HG03175 (cell line): ENCODE data around the gene PRKCI.
A peak's percentile ranks its signal among the peaks of the same experiment; 100 is the strongest.
"Not testable (repeated sequence)": the region's sequence is repeated elsewhere in the genome, so short reads cannot be mapped to it uniquely, and the experiment has no call there.

Source experiments
- ATAC-seq: cut with Tn5 transposase; IDR thresholded peaks from one replicate; pipeline ENCODE4 v1.9.1; 2021; ENCODE audit warnings: mild to moderate bottlenecking, moderate library complexity; ENCODE audit not compliant: unreplicated experiment

PRKCI gene

DNA sequence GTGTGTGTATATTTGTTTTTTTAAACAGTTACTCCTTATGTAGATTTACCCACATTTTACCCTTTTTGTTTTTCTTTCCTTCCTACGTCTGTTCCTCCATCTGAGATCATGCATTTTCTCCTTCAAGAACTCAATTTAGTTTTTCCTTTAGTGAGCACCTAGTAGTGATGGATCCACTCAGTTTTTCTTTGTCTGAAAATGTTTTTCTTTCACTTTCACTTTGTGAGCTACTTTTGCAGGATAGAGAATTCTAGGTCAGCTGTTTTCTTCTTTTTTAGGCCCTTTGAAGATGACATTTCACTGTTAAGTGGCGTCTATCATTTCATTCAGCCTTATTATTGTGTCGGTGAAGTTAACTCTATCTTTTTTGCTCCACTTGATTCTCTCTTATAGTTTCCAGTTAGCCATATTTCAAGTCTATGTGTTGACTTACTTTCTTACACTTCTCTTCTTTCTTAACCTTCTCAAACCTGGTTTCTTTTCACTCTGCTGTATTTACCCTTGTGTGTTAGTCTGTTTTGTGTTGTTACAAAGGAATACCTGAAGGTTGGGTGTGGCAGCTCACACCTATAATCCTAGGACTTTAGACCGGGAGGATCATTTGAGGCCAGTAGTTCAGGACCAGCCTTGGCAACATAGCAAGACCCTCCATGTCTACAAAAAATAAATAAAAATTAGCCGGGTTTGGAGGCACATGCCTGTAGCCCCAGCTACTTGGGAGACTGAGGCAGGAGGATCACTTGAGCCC, 55.8 kb downstream of the PRKCI start:
- ATAC-seq = no peak

DNA sequence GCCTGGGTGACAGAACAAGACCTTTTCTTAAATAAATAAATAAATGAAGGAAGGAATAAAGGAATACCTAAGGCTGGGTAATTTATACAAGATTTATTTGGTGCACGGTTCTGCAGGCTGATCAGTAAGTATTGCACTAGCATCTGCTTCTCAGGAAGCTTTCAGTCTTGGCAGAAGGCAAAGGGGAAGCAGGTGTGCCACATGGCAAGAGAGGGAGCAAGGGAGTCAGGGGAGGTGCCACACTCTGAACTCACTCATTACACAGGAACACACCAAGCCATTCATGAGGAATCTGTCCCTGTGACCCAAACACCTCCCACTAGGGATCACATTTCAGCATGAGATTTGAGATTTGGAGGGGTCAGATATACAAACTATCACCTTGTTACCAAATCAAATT, 56.4 kb downstream of the PRKCI start:
- no peak for ATAC-seq

DNA sequence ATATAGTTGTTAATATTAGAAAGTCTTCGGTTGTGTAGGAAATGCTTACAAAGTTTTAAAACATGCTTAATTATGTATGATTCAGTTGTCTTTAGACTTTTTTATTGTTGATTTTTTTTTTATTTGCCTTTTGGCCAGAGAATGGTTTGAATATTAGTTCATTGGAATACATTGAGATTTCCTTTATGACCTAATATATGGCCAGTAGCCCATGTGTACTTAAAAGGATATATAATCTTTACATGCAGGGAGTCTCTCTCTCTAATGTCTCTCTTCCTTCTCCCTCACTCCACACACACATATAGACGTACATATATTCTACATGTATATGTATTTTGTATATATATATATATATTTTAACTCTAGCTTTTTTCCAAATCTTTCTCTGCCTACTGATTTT, 68.0 kb downstream of the PRKCI start:
- ATAC-seq = no peak

DNA sequence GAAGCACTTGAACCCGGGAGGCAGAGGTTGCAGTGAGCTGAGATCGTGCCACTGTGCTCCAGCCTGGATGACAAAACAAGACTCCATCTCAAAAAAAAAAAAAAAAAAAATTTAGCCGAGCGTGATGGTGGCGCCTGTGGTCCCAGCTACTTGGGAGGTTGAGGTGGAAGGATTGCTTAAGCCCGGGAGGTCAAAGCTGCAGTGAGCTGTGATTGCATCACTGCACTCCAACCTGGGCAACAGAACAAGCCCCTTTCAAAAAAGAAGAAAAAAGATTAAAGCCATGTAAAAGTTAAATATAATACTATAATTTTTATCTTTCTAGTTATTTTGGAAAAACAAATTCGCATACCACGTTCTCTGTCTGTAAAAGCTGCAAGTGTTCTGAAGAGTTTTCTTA, 73.4 kb downstream of the PRKCI start:
- ATAC-seq = no peak

DNA sequence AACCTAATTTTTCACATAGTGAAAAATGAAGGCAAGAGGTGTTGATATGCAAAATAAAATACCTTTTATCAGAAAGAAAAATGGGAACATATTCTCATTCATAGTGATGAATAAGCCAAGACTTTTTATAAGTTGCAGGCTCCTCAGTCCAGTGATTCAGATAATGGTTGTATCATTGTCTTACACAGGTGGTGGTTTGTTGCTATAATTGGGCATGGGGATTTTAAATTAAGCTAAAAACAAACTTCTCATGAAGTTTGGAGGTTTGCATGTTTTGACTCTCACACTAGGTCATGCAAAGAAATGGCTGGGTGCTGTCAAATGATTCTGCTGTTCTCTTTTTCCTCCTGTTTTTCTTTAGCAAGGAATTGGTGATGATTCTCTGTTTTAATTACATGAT, 74.5 kb downstream of the PRKCI start:
- no peak for ATAC-seq

DNA sequence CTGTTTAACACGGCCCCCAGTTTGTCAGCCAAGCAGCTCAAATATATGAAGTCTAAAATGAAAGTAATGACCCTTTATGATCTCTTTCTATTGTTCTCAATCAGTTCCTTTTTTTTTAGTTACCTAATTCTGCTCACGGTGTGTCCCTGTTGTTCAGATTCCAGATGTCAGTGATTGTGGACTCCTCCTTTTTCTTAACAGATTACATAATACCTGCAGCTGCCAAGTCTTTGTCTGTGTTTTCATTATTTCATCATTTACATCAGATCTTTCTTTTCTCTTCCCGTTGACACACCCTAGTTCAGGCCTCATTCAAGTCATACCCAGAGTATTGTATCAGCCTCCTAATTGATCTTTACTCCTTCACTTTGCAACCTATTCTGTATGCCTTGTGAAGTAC, 79.2 kb downstream of the PRKCI start:
- no peak for ATAC-seq

DNA sequence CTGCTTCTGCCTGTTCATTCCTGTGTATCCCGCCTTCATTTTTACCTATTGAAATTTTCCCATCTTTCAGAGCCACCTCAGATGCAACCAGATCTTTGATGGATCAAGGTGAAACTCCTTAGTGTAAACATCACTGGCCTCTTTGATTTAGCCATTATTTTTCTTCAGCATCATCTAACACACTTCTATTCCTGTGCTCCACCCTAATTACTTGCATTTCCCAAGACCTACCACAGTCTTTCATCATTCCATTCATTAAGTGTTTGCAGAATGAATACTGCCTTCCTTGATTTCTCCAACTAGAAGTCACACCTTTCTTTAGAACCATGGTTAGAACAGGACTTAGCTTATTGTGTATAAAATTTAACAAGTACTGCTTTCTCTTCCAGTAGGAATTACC, 79.8 kb downstream of the PRKCI start:
- no peak for ATAC-seq

DNA sequence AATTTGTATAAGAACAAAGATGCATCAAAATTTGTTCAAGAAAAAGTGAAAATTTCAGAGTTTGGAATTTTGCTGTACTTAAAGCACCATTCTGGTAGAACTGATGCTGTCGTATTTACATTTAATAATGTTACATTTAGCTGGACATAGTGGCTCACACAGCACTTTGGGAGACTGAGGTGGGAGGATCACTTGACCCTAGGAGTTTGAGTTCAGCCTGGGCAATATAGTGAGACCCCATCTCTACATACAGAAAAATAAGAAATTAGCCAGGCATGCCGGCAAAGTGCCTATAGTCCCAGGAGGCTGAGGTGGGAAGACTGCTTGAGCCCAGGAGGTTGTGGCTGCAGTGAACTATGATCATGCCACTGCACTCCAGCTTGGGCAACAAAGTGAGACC, 83.8 kb downstream of the PRKCI start:
- no peak for ATAC-seq

DNA sequence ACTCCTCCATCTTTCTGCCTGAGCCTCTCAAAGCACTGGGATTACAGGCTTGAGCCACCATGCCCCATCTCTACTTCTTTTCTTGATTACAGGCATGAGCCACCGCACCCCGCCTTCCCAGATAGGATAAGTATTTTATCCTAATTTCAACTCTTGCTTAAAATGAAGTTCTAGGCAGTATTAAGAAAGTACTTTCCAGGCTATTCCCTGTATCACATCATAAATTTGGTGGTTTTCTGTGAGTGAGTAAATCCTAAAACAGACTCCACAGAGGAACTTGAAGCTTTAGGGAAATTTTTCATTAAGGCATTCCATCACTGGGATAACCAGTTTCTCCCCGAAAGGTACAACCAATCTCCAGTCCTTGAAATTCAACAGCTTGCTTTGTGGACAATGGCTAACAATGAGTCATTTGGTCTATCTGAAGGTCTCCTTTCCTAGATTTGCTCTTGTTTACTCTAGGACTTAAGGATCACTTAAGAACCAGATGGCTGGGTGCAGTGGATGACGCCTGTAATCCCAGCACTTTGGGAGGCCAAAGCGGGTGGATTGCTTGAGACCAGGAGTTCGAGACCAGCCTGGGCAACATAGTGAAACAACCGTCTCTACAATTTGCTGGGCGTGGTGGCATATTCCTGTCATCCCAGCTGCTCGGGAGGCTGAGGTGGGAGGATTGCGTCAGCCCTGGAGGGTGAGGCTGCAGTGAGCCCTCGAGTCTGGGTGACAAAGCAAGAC, 85.6 kb downstream of the PRKCI start:
- no peak for ATAC-seq

DNA sequence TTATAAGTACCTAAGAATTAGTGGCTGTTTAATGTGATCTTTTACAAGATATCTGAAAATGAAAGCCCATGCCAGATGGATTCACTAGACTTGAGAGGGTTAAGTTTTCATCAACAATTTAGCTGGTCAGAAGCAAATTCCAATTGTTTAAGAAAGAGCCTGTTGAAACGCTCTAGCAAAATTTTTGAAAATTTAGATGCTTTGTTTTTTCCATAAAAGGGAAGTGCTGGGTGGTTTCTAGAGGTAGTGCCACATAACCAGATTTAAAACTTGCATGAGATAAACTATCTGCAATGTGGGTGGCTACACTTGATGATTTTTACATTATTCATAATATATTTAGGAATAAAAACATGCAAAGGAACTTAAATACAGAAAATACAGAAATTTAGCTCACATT, 86.8 kb downstream of the PRKCI start:
- ATAC-seq = no peak

DNA sequence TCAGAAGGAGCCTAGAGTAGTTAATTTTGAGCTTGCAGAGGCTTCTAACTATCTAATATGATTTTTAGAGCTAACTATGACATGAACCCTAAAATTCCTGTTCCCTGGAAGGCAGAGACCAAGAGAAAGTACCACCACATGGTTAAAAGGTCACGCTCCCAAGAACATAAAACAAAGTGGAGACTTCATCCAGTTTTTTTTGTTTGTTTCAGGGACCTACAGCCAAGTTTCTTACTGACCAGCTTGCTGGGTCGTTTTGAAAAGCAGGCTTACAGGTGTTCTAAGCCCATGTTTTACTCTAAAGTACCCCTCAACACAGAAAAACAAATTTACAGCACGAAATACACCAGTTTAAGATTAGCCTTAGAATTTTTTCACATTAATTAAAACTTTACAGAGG, 95.7 kb downstream of the PRKCI start:
- ATAC-seq = no peak

DNA sequence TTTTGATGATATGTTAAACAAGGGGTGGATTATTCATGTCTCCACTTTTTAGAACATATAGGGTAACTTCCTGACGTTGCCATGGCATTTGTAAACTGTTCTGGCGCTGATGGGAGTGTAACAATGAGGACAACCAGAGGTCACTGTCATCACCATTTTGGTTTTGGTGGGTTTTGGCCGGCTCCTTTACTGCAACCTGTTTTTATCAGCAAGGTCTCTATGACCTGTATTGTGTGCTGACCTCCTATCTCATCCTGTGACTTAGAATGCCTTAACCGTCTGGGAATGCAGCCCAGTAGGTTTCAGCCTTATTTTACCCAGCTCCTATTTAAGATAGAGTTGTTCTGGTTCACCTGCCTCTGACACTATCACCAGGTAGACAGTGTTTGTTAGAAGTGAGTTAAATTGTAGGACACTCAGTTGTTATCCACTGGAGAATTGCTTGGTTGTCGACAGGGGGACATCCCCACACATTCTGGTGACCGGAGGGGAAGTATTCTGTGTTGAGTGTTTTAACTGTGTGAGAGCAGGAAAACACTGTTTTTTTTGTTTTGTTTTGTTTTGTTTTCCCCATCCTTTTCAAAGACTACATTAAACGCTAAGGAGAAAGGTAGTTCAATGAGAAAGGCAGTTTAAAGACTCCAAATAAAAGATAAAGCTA, 98.4 kb downstream of the PRKCI start:
- no peak for ATAC-seq

DNA sequence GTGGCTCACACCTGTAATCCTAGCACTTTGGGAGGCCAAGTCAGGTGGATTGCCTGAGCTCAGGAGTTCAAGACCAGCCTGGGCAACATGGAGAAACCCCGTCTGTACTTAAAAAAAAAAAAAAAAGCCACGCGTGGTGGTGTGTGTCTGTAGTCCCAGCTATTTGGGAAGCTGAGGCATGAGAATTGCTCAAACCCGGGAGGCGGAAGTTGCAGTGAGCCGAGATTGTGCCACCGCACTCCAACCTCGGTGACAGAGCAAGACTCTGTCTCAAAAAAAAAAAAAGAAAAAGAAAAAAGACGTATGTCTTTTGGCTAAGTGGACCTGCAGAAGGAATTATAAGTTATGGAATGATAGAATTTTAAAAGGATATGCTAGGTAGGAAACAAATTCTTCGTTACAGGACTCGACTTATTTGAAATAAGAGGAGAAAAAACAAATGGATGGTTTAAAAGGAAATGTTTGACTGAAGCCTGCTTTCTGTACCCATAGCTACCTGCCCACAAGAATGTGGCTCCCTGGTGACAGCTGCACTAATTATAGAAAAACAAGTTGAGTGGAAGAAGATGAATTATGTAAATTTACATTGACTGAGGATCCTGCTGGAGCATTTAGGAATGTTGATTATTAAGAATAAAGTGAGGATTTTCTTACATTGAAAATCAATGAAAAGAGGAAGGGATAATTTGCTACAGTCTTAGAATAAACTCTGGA, 99.3 kb downstream of the PRKCI start:
- ATAC-seq = no peak

DNA sequence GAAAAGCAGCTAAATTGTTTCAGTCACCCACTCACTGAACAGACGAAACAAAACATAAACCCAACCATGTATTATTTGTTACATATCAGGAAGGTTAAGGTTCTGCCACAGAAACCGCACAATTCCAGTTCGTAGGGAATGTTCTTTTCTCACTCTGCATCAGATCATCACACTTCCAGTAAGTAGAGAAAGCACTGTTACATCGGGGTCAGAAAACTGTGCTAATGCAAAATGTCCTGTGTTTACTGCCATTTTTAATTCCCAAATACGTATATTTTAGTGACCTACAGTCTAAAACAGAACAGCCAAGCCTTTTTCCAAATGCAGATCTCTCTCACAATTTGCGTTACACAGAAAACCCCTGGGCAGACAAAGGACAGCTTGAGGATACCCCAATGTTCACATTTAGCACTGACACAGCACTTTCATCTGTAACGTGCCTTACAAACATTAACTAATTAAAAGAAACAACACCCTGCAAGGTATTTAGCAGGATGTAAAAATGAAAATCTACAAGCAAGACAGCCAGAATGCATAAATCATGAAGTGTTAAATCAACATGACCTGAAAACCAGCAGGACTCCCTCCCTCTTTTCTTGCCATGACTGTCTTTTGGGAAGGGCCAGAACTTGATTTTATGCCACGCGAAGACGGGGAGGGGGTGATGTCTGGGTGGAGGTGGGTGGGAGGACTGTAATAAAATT, 100.5 kb downstream of the PRKCI start:
- no peak for ATAC-seq

DNA sequence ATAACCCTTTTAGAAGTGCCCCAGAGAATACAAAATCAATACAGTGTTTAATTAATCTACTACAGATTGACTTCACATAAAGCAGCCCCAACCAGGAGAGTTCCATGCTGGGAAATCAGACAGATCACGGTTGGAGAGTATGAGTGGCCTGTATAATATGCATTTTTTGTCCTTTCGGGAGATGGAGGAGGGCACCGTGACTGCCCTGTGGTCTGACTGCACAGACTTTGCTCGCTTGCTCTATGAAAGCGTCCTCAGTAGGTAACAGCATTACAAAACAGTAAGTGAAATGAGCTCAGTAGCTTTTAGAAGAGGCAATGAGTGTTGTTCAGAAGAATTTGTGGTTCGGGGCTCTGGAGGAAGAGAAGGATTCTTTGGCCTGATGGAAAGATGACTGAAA, 101.1 kb downstream of the PRKCI start:
- no peak for ATAC-seq

DNA sequence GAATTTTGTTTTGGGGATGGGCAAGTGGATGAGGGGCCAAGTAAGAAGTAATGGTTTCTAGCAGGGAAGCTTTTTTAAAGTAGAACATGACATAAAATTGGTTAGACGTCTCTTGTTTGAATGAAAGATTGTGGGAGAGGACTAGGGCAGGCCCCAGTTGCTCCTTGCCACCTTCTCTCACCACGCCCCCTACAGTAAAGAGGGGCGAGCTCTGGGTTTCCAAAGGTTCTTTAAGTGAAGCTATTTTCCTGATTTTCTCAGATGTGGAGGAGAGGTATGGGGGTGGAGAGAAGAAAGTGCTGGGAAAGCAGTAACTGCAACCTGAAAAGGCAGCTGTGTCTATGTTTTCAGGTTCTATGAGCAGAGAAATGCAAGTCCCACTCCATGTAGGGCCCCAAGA, 102.7 kb downstream of the PRKCI start:
- ATAC-seq = no peak

DNA sequence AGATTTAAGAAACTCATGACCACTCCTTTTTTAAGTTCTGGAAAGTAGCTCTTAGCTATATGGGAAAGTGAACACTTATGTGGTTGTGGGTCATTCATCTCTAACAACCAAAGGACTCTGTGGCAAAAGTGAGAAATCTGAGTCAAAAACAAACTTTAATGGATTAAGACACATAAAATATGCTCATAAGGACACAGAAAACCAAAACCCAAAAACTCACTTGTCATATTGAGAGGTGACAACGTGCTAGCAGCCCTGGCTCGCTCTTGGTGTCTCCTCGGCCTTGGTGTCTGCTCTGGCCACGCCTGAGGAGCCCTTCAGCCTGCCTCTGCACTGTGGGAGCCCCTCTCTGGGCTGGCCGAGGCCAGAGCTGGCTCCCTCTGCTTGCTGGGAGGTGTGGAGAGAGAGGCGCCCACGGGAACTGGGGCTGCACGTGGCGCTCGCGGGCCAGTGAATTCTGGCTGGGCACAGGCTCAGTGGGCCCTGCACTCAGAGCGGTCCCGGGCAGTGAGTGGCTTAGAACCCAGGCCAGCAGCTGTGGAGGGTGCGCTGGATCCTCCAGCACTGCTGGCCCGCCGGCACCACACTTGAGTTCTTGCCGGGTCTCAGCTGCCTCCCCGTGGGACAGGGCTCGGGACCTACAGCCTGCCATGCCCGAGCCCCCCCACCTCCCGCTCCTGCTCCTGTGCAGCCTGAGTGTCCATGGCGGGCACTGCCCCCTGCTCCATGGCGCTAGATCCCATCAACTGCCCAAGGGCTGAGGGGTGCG, 105.0 kb downstream of the PRKCI start:
- ATAC-seq = peak; percentile 42

DNA sequence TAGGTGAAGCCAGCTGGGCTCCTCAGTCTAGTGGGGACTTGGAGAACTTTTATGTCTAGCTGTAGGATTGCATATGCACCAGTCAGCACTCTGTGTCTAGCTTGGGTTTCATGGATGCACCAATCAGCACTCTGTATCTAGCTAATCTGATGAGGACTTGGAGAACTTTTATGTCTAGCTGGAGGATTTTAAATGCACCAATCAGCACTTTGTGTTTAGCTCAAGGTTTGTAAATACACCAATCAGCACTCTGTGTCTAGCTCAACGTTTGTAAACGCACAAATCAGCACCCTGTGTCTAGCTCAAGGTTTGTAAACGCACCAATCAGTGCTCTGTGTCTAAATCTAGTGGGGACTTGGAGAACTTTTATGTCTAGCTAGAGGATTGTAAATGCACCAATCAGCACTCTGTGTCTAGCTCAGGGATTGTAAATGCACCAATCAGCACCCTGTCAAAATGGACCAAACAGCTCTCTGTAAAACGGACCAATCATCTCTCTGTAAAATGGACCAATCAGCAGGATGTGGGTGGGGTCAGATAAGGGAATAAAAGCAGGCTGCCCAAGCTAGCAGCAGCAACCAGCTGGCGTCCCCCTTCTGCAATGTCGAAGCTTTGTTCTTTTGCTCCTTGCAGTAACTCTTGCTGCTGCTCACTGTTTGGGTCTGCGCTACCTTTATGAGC, 105.8 kb downstream of the PRKCI start:
- not testable (repeated sequence) for ATAC-seq

DNA sequence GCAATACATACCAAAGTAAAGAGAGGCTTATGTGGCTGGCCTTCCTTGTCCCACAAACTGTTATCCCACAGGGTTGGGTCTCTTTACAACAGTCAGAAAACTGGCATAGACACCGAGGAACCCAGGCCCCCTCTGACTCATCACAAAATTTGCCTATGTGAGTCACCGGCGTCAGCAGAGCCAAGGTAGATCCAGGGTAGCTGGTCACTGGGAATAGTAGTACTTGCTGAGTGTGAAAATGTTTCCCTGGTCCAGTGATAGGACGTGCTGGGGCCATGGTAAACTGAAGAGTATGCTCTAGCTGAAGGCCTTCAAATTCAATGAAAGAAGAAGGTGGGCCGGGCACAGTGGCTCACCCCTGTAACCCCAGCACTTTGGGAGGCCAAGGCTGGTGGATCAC, 108.1 kb downstream of the PRKCI start:
- no peak for ATAC-seq

DNA sequence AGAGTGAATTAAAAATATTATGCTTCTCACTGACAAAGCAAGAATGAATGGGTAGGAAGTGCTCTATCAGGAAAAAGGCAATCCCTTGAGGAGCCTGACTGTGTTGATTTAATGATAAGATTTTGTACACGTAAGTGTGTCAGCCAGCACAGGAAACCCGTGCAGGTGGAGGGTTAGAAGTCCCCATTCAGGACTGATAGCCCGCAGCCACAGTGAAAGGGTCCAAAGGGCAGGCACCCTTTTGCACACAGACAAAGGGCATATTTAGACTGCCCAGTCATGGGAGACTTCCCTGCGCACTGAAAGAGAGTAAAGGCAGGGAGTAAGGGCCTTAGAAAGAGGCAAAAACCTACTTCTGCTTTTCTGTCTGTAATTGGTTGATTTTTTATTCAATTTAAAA, 108.9 kb downstream of the PRKCI start:
- ATAC-seq = no peak
